Measurements from ENCODE around the gene PCDH10. TPM values are rescaled to one million over a fixed set of nuclear protein-coding genes. Genes with fewer than 3 reads are reported as not detected.

PCDH10 gene
- total and polyA plus RNA-seq, 9 of the 15 experiments (the other 6 are each of a cell fraction or from before 2014, with no cell fraction given), result 0.04 to 1.4 (median 0.29) TPM

- TF ChIP-seq ZNF398 (CRISPR knock-in tag; IDR thresholded peaks at IDR 0.05), result no peak
- no peak for TF ChIP-seq ZNF12 (CRISPR knock-in tag; IDR thresholded peaks at IDR 0.05)
Observed at GRCh38 chr4:133137571-133137970, 11.5 kb upstream of the PCDH10 start (continued).

- BruUV-seq (replicated peaks), result no TSS peak
- DNase-seq (ENCODE audit: extremely low read depth in 1 of 4, low spot score in 3 of 4) (no peak), FAIRE-seq (no peak), ATAC-seq (no peak)
- Histone ChIP-seq H3K4me1 (replicated peaks in 1 of 2; ENCODE audit: control insufficient read depth in 2 of 2, insufficient read depth in 2 of 2, low read length in 2 of 2) (peaks cover 0 to 6% of the 10 kb centered on the region in 2 experiments; a peak in 1 of 5 replicates), H3K9me1 (ENCODE audit: control insufficient read depth, insufficient read depth, low read length) (no peaks in the 10 kb centered on the region), H3K9me3 (replicated peaks; ENCODE audit: control insufficient read depth, insufficient read depth, low read depth, low read length) (no peaks in the 10 kb centered on the region), H3K79me2 (ENCODE audit: control insufficient read depth, insufficient read depth, low read length) (no peaks in the 10 kb centered on the region), H3K27ac (ENCODE audit: extremely low read depth, low read depth, low read length) (no peak overlapping the region), H3K36me3 (ENCODE audit: control insufficient read depth, insufficient read depth, low read length) (no peaks in the 10 kb centered on the region), H3K9ac (ENCODE audit: insufficient read depth in 1 of 2, low read depth in 2 of 2, low read length in 2 of 2) (no peak overlapping the region), H2AFZ (ENCODE audit: low read depth, low read length) (no peak overlapping the region), H3K27me3 (ENCODE audit: control insufficient read depth in 2 of 2, insufficient read depth in 2 of 2, low read length in 2 of 2) (no peaks in the 10 kb centered on the region), H4K20me1 (replicated peaks; ENCODE audit: control insufficient read depth, insufficient read depth, low read length) (no peaks in the 10 kb centered on the region), H3K4me2 (ENCODE audit: insufficient read depth, low read length) (no peak overlapping the region), H3K4me3 (no peak overlapping the region)
- ChIA-PET POLR2A (no interaction called here), CTCF (ENCODE audit: low intra/inter-chr PET ratio) (no interaction called here)
- WGBS (ENCODE audit: insufficient coverage, low coverage, missing lambda C conversion rate), result 7% methylated on average over 3 of the region's 3 CpGs
- intact Hi-C loops (cut with micrococcal nuclease), result no loop called here
- TF ChIP-seq IRF2 (CRISPR knock-in tag; IDR thresholded peaks at IDR 0.05) (no peak), SMAD4 (CRISPR knock-in tag; conservative IDR thresholded peaks at IDR 0.05) (no peak), ZNF384 (IDR thresholded peaks at IDR 0.05; ENCODE audit: low read depth, low read length) (no peak), THRA (IDR thresholded peaks at IDR 0.05) (no peak)
- in situ Hi-C loops (cut with MboI), result no loop called here
Observed at GRCh38 chr4:133143775-133144430, 5.2 kb upstream of the PCDH10 start.

Measured in K562 (cell line).